SK-N-SH treated with all-trans-retinoic acid at 6 μM for 48 hours (cell line): Measurements from ENCODE around the gene DGKE.

Experiments
- ARNTL ChIP-seq: fragments of 450-650 bp; formaldehyde crosslinking; IDR thresholded peaks from 2 replicates; pipeline ENCODE4 v1.5.0; 2020; ENCODE audit warnings: low read depth, mild to moderate bottlenecking, moderate library complexity, borderline replicate concordance
- CSDC2 ChIP-seq: fragments of 250-450 bp; sonication (Bioruptor Pico); IDR thresholded peaks from 2 replicates; pipeline ENCODE4 v1.5.0; 2020; ENCODE audit warnings: mild to moderate bottlenecking, moderate library complexity
- CSRNP3 ChIP-seq: fragments of 250-450 bp; sonication (Bioruptor Pico); IDR thresholded peaks from 2 replicates; pipeline ENCODE4 v1.5.1; 2021; ENCODE audit warnings: mild to moderate bottlenecking, moderate library complexity
- ESRRG ChIP-seq: fragments of 250-450 bp; sonication (Bioruptor Pico); IDR thresholded peaks from 2 replicates; pipeline ENCODE4 v1.6.1; 2021; ENCODE audit warnings: mild to moderate bottlenecking
- ISL1 ChIP-seq: fragments of 250-450 bp; sonication (Bioruptor Pico); IDR thresholded peaks from 2 replicates; pipeline ENCODE4 v2.1.2; 2022; ENCODE audit warnings: mild to moderate bottlenecking, moderate library complexity
- OSR1 ChIP-seq: fragments of 250-450 bp; sonication (Bioruptor Pico); IDR thresholded peaks from 2 replicates; pipeline ENCODE4 v1.8.0; 2022; ENCODE audit warnings: moderate library complexity, mild to moderate bottlenecking, inconsistent platforms
- PATZ1 ChIP-seq: fragments of 250-450 bp; sonication (Bioruptor Pico); IDR thresholded peaks from 2 replicates; pipeline ENCODE4 v1.8.0; 2020; ENCODE audit warnings: mild to moderate bottlenecking, moderate library complexity, borderline replicate concordance
- RARB ChIP-seq: fragments of 250-450 bp; sonication (Bioruptor Pico); IDR thresholded peaks from 2 replicates; pipeline ENCODE4 v1.8.0; 2021; ENCODE audit warnings: mild to moderate bottlenecking, moderate library complexity
- SNAI2 ChIP-seq: fragments of 250-450 bp; sonication (Bioruptor Pico); IDR thresholded peaks from 2 replicates; pipeline ENCODE4 v1.5.0; 2020; ENCODE audit warnings: mild to moderate bottlenecking, moderate library complexity
- TOX ChIP-seq: fragments of 250-450 bp; sonication (Bioruptor Pico); IDR thresholded peaks from 2 replicates; pipeline ENCODE4 v1.8.0; 2021; ENCODE audit warnings: mild to moderate bottlenecking, moderate library complexity, borderline replicate concordance
- ZFP30 ChIP-seq: fragments of 450-650 bp; formaldehyde crosslinking; IDR thresholded peaks from 2 replicates; pipeline ENCODE4 v1.5.0; 2022; ENCODE audit warnings: mild to moderate bottlenecking, moderate library complexity
- ZNF565 ChIP-seq: fragments of 450-650 bp; formaldehyde crosslinking; conservative IDR thresholded peaks from 2 replicates; pipeline ENCODE4 v1.5.0; 2020; ENCODE audit warnings: low read depth, mild to moderate bottlenecking, moderate library complexity
- ZNF8 ChIP-seq: fragments of 450-650 bp; formaldehyde crosslinking; IDR thresholded peaks from 2 replicates; pipeline ENCODE4 v1.5.0; 2020; ENCODE audit warnings: mild to moderate bottlenecking, moderate library complexity

DNA sequence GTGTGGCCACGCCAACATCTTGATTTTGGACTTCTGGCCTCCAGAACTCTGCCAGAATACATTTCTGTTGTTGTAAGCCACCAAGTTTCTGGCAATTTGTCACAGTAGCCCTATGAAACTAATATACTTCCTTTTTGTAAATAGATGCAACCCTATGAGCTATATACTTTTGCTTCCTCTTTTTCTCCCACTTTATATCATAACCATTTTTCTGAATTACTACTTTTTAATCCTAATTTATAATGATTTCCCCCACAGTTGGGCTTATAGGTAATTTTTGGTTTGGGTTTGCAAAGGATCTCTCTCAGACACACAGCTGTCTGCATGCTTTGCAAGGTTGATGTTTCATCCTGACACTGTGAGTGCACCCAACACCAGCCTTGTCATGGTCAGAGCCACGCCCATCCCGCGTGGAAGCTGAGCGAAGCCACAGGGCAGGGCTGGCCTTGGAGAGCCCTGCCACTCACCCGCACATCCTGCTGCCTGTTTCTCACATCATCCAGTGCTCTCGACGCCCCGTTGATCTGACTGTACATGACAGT, 74.1 kb downstream of the DGKE start:
- TF ChIP-seq ESRRG (CRISPR knock-in tag) (no peak), ZFP30 (no peak), PATZ1 (no peak), CSDC2 (no peak), ZNF565 (CRISPR knock-in tag) (no peak), SNAI2 (CRISPR knock-in tag) (no peak), TOX (CRISPR knock-in tag) (no peak), CSRNP3 (no peak), OSR1 (no peak), ISL1 (CRISPR knock-in tag) (no peak), ARNTL (CRISPR knock-in tag) (no peak), RARB (no peak), ZNF8 (CRISPR knock-in tag) (no peak)
